Measurements from ENCODE around the gene WFS1. TPM values are rescaled to one million over a fixed set of nuclear protein-coding genes. Genes with fewer than 3 reads are reported as not detected.

Gene WFS1
- polyA plus RNA-seq, 1 of the 3 experiments (the other 2 are of a cell fraction), result 18.7 TPM

GRCh38 chr4:6268650-6269615 lies 717 bp upstream of the WFS1 start (continued):
- TF ChIP-seq, protein P1, sequence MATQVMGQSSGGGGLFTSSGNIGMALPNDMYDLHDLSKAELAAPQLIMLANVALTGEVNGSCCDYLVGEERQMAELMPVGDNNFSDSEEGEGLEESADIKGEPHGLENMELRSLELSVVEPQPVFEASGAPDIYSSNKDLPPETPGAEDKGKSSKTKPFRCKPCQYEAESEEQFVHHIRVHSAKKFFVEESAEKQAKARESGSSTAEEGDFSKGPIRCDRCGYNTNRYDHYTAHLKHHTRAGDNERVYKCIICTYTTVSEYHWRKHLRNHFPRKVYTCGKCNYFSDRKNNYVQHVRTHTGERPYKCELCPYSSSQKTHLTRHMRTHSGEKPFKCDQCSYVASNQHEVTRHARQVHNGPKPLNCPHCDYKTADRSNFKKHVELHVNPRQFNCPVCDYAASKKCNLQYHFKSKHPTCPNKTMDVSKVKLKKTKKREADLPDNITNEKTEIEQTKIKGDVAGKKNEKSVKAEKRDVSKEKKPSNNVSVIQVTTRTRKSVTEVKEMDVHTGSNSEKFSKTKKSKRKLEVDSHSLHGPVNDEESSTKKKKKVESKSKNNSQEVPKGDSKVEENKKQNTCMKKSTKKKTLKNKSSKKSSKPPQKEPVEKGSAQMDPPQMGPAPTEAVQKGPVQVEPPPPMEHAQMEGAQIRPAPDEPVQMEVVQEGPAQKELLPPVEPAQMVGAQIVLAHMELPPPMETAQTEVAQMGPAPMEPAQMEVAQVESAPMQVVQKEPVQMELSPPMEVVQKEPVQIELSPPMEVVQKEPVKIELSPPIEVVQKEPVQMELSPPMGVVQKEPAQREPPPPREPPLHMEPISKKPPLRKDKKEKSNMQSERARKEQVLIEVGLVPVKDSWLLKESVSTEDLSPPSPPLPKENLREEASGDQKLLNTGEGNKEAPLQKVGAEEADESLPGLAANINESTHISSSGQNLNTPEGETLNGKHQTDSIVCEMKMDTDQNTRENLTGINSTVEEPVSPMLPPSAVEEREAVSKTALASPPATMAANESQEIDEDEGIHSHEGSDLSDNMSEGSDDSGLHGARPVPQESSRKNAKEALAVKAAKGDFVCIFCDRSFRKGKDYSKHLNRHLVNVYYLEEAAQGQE (IDR thresholded peaks at IDR 0.05; ENCODE audit: low read depth, low read length), result no peak
- TF ChIP-seq FOSL2 (IDR thresholded peaks at IDR 0.05; ENCODE audit: borderline replicate concordance, low read depth) (no peak), GATA2 (CRISPR knock-in tag; IDR thresholded peaks at IDR 0.05) (no peak), NFIC (IDR thresholded peaks at IDR 0.05; ENCODE audit: borderline replicate concordance) (no peak), RCOR1 (IDR thresholded peaks at IDR 0.05; ENCODE audit: low read length) (no peak)

DNA sequence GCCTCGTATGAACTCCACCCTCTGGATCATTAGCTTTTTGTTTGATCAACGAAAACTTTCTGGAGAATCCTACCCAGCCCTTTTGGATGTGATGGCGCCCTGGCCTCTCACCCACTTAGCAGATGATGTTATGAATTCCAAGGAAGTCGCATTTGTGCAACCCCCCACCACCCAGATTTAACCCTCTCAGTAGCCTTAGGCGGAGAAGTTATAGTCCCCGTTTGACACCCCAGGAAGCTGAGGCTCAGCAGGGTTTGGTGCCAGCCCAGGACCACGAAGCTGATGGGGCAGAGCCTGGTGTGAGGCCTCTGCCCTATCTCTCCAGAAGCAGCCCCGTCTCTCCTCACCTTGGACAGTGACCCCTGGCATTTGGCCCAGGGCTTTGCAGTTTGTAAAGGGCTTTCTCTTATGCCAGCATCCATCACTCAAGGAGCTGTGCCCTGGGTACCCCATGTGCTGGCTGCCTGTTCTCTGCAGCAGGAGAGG lies 1.0 kb downstream of the WFS1 start:
- H3K79me2 ChIP-seq (ENCODE audit: insufficient read depth), result peaks cover 15% of the 10 kb centered on the region; the same call in 1 of the 2 replicates
- no peaks in the 10 kb centered on the region for H3K9me2 ChIP-seq
- H3K27ac ChIP-seq (ENCODE audit: low read depth in 2 of 2, low read length in 1 of 2), result no peak overlapping the region
- no peak overlapping the region; the same call in 1 of the 2 replicates for H2AFZ ChIP-seq (ENCODE audit: low read depth)
- no peaks in the 10 kb centered on the region for H3K9me3 ChIP-seq
- CTCF ChIA-PET, result interaction anchor here (0.7 to 37.6 kb wide), 4 partner anchors 11 to 55 kb away, joined by 3 to 1048 read pairs (median 130); no protein-coding TSS in a partner anchor
- H3K36me3 ChIP-seq (replicated peaks in 1 of 2; ENCODE audit: control insufficient read depth in 1 of 2, insufficient read depth in 2 of 2, low read length in 1 of 2), result no peaks in the 10 kb centered on the region
- POLR2A ChIA-PET, result interaction anchor here (1.8 kb wide), 1 partner anchor 38 kb away, joined by 6 read pairs; no protein-coding TSS in a partner anchor
- peak overlapping the region; percentile 95 for H3K4me2 ChIP-seq
- TF ChIP-seq, protein P1 (IDR thresholded peaks at IDR 0.05; ENCODE audit: low read depth, low read length), result peak; percentile 61; the same call in 1 of the 2 replicates
- TF ChIP-seq RFX5 (IDR thresholded peaks at IDR 0.05; ENCODE audit: low read length) (no peak), NFIC (IDR thresholded peaks at IDR 0.05; ENCODE audit: borderline replicate concordance) (no peak)
- WGBS (ENCODE audit: low lambda C conversion rate), result 83% methylated on average over 6 of the region's 8 CpGs
- H4K20me1 ChIP-seq (ENCODE audit: insufficient read depth), result peaks cover 13% of the 10 kb centered on the region
- peak overlapping the region; percentile 61 for H3K9ac ChIP-seq
- no peak for DNase-seq
- peaks cover 7 to 47% of the 10 kb centered on the region in 2 experiments; a peak in 3 of 4 replicates for H3K4me1 ChIP-seq (ENCODE audit: control insufficient read depth in 1 of 2, insufficient read depth in 2 of 2, low read depth in 1 of 2, low read length in 1 of 2)
- peak overlapping the region; percentile 82 to 97 for H3K4me3 ChIP-seq (ENCODE audit: low read depth in 2 of 2, low read length in 1 of 2)
- no peaks in the 10 kb centered on the region for H3K27me3 ChIP-seq (ENCODE audit: insufficient read depth)
- H3F3A ChIP-seq (replicated peaks; ENCODE audit: insufficient read depth), result no peaks in the 10 kb centered on the region
